Duodenal mucosa (tissue), 2 donors: ENCODE data around the gene NAPB.
A peak's percentile ranks its signal among the peaks of the same experiment; 100 is the strongest.
"Not testable (repeated sequence)": the region's sequence is repeated elsewhere in the genome, so short reads cannot be mapped to it uniquely, and the experiment has no call there.

Experiments used
- H3K27ac ChIP-seq: one replicate; pipeline ENCODE4 v1.7.0; 2013; ENCODE audit warnings: low read depth, low read length
- H3K27me3 ChIP-seq, 2 donors: one replicate each; pipeline ENCODE4 v1.7.0; 2013; ENCODE audit warnings: low read length in 2 of 2, control low read depth in 1 of 2; ENCODE audit not compliant: insufficient read depth in 2 of 2, control insufficient read depth in 1 of 2
- H3K36me3 ChIP-seq, 2 donors: one replicate each; pipeline ENCODE4 v1.7.0; 2013; ENCODE audit warnings: low read length in 2 of 2, control low read depth in 1 of 2; ENCODE audit not compliant: insufficient read depth in 2 of 2, control insufficient read depth in 1 of 2
- H3K4me1 ChIP-seq, 2 donors: one replicate each; pipeline ENCODE4 v1.7.0; 2013; ENCODE audit warnings: low read length in 2 of 2, control low read depth in 1 of 2; ENCODE audit not compliant: insufficient read depth in 2 of 2, control insufficient read depth in 1 of 2
- H3K4me3 ChIP-seq, 2 donors: one replicate each; pipeline ENCODE4 v1.7.0; 2013; ENCODE audit warnings: low read length in 2 of 2, low read depth in 1 of 2
- H3K9ac ChIP-seq, 2 donors: one replicate each; pipeline ENCODE4 v1.7.0; 2013; ENCODE audit warnings: low read length in 2 of 2, low read depth in 1 of 2
- H3K9me3 ChIP-seq, 2 donors: one replicate each; pipeline ENCODE4 v1.7.0; 2013; ENCODE audit warnings: low read length in 2 of 2, control low read depth in 1 of 2; ENCODE audit not compliant: control insufficient read depth in 1 of 2

NAPB gene

GRCh38 chr20:23420943-23421931 is at the start of gene NAPB:
Gene NAPB, minus strand, starts transcription at chr20:23421488. Its CDS starts 86 bp downstream, at chr20:23421402.
- H3K4me3 ChIP-seq = peak within 1 kb of the TSS; percentile 67 to 83
- H3K36me3 ChIP-seq = no peaks in the 10 kb centered on the region
- peak within 1 kb of the TSS; percentile 80 for H3K27ac ChIP-seq
- peak within 1 kb of the TSS; percentile 73 to 79 for H3K9ac ChIP-seq
- H3K4me1 ChIP-seq = peaks cover 7% of the 10 kb centered on the region in 2 donors
- no peaks in the 10 kb centered on the region for H3K9me3 ChIP-seq
- no peaks in the 10 kb centered on the region for H3K27me3 ChIP-seq

DNA sequence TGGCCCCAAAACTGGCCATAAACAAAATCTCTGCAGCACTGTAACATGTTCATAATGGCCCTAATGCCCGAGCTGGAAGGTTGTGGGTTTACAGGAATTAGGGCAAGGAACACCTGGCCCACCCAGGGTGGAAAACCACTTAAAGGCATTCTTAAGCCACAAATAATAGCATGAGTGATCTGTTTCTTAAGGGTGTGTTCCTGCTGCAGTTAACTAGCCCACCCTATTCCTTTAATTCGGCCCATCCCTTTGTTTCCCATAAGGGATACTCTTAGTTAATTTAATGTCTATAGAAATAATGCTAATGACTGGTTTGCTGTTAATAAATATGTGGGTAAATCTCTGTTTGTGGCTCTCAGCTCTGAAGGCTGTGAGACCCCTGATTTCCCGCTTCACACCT is 45.7 kb upstream of the NAPB start:
- H3K27me3 ChIP-seq, H3K4me3 ChIP-seq, H3K4me1 ChIP-seq, H3K9ac ChIP-seq, H3K36me3 ChIP-seq, H3K27ac ChIP-seq: not testable (repeated sequence)
- peaks cover 8 to 13% of the 10 kb centered on the region in 2 donors for H3K9me3 ChIP-seq

DNA sequence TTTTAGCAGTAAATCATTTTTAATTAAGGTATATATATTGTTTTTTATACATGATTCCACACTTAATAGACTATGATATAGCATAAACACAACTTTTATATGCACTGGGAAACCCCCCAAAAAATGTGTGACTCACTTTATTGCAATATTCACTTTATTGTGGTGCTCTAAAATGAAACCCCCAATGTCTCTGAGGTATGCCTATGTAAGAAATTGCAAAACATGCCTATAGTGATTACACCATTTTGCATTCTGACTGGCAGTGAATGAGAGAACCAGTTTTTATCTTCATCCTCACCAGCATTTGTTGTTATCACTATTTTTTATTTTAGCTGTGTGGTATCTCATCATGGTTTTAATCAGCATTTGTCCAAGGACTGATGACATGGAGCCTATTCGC is 39.9 kb upstream of the NAPB start:
- Histone ChIP-seq H3K27ac (no peak overlapping the region), H3K9me3 (peaks cover 3 to 6% of the 10 kb centered on the region in 2 donors), H3K36me3 (no peaks in the 10 kb centered on the region), H3K9ac (no peak overlapping the region), H3K4me3 (no peak overlapping the region), H3K4me1 (no peaks in the 10 kb centered on the region), H3K27me3 (peaks cover 0 to 3% of the 10 kb centered on the region in 2 donors)

DNA sequence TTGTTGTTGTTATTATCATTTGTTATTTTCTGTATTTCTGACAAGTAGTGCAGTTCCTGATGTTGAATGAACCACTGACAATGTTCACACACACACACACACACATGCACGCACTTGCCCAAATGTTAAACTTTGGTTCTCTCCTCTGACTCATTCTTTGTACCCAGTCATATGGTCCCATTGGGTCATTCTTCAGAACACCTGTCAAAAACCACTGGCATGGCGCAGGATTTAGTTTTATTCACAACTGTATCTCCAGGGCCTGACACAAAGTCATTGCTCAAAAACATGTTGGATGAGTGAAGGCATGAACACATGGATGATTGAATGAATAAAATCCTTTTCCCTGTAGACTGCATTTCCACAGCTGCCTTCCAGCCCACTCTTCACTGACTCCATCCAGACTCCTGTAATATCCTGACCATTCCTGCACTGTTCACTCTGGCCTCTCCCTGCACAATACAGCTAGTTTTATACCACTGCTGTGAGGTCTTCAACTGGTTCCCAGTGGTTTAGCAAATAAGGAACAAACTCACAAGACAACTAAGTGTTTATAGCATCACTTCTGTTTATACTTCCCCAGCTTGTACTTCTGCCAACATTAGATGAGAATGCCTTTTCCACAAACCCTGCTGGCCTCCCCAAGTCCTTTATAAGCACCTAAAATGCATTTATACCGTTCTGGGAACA is 38.3 kb upstream of the NAPB start:
- no peaks in the 10 kb centered on the region for H3K36me3 ChIP-seq
- no peak overlapping the region for H3K27ac ChIP-seq
- no peaks in the 10 kb centered on the region for H3K4me1 ChIP-seq
- H3K9ac ChIP-seq = no peak overlapping the region
- H3K4me3 ChIP-seq = no peak overlapping the region
- peaks cover 0 to 3% of the 10 kb centered on the region in 2 donors for H3K27me3 ChIP-seq
- peaks cover 0 to 3% of the 10 kb centered on the region in 2 donors for H3K9me3 ChIP-seq

- Histone ChIP-seq H3K27ac (no peak overlapping the region), H3K4me1 (no peaks in the 10 kb centered on the region), H3K9me3 (peaks cover 0 to 3% of the 10 kb centered on the region in 2 donors), H3K4me3 (no peak overlapping the region), H3K9ac (no peak overlapping the region), H3K36me3 (no peaks in the 10 kb centered on the region), H3K27me3 (peaks cover 3 to 5% of the 10 kb centered on the region in 2 donors)
These were observed 35.6 kb upstream of the NAPB start for GRCh38 chr20:23456873-23457272.

GRCh38 chr20:23456409-23456808 is 35.1 kb upstream of the NAPB start:
- Histone ChIP-seq H3K27me3 (peaks cover 3 to 5% of the 10 kb centered on the region in 2 donors), H3K27ac (no peak overlapping the region), H3K36me3 (no peaks in the 10 kb centered on the region), H3K4me1 (no peaks in the 10 kb centered on the region), H3K9me3 (peaks cover 0 to 3% of the 10 kb centered on the region in 2 donors), H3K9ac (no peak overlapping the region), H3K4me3 (no peak overlapping the region)

- H3K9me3 ChIP-seq = peaks cover 0 to 3% of the 10 kb centered on the region in 2 donors
- H3K36me3 ChIP-seq = no peaks in the 10 kb centered on the region
- no peaks in the 10 kb centered on the region for H3K4me1 ChIP-seq
- H3K4me3 ChIP-seq = no peak overlapping the region
- H3K27ac ChIP-seq = no peak overlapping the region
- H3K27me3 ChIP-seq = peaks cover 3 to 5% of the 10 kb centered on the region in 2 donors
- no peak overlapping the region for H3K9ac ChIP-seq
These were observed 34.4 kb upstream of the NAPB start for GRCh38 chr20:23455639-23456038.

- H3K27ac ChIP-seq = no peak overlapping the region
- no peak overlapping the region for H3K4me3 ChIP-seq
- peaks cover 3 to 5% of the 10 kb centered on the region in 2 donors for H3K27me3 ChIP-seq
- no peaks in the 10 kb centered on the region for H3K4me1 ChIP-seq
- H3K9ac ChIP-seq = no peak overlapping the region
- peaks cover 0 to 3% of the 10 kb centered on the region in 2 donors for H3K9me3 ChIP-seq
- no peaks in the 10 kb centered on the region for H3K36me3 ChIP-seq
These were observed 33.5 kb upstream of the NAPB start for GRCh38 chr20:23454816-23455215.

DNA sequence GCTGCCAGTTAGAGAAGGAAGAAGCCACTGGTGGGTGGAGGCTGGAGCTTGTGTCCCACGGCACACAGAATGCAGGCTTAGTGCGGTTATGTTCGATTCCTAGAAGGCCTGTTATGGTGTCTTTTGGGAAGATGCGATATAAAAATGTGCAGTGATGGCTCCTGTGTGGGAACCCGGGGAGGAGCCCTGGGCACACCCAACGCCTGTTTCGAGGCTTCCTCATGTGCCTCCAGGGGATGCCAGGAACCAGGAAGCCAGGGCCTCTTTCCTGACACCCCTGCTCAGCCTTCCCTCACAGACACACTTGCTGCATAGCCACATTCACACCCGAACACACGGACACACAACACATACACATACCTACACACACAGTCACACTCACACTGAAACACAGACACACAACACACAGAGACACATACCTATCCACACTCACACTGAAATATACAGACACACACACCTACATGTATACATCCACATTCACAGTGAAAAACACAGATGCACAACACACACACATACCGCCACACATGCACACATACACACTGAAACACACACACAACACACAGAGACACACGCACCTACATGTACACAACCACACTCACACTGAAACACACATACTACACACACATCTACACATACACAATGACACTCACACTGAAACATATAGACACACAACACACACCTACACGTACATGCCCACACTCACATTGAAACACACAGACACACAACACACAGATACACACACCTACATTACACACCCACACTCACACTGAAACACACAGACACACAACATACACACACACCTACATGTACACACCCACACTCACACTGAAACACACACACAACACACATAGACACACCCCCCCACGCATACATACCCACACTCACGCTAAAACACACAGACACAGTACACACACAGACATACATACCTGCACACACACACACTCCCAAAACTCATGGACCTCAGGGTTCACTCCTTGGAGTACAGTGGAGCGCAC is 32.6 kb upstream of the NAPB start:
- Histone ChIP-seq H3K4me3 (no peak overlapping the region), H3K27me3 (peaks cover 3 to 5% of the 10 kb centered on the region in 2 donors), H3K4me1 (no peaks in the 10 kb centered on the region)

More for the DNA sequence above, 32.6 kb upstream of the NAPB start:
- Histone ChIP-seq H3K9me3 (peaks cover 0 to 3% of the 10 kb centered on the region in 2 donors), H3K36me3 (no peaks in the 10 kb centered on the region), H3K9ac (no peak overlapping the region), H3K27ac (no peak overlapping the region)
